GM18499 (cell line): ENCODE data around the gene SCAP.
A peak's percentile ranks its signal among the peaks of the same experiment; 100 is the strongest.

Experiments used
- ATAC-seq: cut with Tn5 transposase; IDR thresholded peaks from one replicate; pipeline ENCODE4 v1.9.1; 2021; ENCODE audit warnings: moderate number of reproducible peaks; ENCODE audit not compliant: insufficient read depth, unreplicated experiment

Gene SCAP

DNA sequence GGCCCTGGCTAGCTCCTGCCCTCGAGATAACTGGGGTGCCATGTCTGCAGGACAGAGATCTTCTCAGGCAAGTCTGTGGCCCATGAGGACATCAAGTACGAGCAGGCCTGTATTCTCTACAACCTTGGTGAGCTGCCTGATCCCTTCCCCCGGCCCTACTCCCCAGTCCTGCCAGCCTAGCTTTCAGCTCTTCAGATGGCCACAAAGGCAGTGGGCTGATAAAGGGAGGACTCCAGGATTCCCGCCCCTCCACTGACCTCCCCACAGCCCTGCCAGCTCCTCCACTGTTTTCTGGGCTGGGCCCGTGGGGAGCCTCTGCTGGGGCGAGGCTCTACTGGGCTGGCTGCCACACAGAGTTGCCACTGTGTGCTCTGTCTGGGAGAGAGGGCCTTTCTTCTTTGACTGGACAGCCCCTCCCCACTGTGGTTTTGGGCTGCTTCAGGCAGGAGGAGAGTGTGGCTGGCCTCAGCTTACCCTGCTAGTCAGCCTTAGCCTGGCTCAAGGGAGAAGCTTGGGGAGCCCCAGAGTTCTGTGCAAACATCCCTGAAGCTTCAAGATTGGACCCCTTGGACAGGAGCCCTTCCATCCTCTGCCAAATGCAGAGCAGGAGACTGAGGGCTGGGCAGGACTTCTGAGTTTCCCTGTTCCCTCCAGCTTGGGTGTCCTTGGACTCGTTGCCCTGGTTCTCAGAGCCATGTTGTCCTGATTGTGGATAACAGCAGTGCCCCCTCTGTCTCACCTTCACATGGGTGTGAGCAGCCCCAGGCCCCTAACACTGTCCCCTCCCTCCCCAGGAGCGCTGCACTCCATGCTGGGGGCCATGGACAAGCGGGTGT, 70.6 kb downstream of the SCAP start:
- ATAC-seq, result no peak

DNA sequence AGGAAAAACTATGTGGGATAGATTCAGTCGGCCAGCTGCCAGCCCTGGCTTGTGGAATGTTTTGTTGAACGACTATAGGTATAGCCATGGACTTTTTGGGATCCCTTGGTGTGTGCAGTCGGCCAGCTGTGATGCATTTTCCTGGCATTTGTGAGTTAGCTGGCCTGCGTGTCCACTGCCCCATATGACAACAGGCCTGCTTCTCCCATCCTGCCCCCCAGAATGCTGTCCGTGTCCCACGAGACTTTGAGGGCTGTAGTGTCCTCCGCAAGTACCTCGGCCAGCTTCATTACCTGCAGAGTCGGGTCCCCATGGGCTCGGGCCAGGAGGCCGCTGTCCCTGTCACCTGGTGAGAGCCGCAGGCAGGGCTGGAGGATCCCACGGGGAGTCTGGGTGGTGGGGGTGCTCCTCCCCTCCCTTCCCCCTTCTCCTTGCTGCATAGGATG, 71.3 kb downstream of the SCAP start:
- no peak for ATAC-seq

DNA sequence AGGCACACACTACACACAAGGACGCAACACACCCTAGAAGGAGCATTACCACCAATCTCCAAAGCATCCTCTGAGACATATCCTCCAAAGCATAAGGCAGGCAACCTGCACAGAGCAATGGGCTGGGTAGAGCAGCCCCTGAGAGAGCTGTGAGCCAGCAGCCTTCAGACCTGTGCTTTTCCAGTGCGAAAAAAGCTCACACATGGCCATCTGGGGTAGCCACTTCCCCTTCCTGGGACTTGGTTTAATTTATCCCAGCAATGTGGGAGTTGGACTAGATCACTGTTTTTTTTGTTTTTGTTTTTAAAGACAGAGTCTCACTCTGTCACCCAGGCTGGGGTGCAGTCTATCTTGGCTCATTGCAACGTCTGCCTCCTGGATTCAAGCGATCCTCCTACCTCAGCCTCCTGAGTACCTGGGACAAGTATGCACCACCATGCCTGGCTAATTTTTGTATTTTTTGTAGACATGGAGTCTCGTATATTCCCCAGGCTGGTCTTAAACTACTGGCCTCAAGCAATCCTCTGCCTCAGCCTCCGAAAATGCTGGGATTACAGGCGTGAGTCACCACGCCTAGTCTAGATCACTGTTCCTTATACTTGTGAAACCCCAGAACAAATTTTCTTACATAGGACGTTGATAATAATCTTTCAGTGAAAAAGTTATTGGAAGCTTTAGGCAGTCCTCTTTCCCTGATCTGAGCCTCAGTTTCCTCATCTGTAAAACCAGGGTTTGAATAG, 76.0 kb downstream of the SCAP start:
- no peak for ATAC-seq

DNA sequence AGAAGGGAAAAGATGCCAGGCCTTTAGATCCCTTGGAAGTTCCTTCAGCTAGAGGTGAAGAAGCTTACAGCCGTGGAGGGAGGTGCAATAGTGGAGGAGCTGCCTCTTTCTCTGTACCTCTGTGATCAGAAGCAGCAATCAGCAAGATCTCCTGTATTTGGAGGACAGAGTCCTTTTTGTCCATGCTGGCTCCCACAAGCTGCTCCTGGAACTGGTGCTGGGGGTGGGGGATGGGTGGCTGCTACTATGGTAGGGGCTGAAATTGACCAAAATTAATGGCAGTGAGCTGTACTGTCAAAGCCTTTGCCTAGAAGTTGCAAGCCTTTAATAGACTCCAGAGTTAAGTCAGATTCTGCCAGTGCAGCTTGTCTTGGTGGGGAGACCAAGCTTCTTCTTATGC, 76.7 kb downstream of the SCAP start:
- no peak for ATAC-seq

DNA sequence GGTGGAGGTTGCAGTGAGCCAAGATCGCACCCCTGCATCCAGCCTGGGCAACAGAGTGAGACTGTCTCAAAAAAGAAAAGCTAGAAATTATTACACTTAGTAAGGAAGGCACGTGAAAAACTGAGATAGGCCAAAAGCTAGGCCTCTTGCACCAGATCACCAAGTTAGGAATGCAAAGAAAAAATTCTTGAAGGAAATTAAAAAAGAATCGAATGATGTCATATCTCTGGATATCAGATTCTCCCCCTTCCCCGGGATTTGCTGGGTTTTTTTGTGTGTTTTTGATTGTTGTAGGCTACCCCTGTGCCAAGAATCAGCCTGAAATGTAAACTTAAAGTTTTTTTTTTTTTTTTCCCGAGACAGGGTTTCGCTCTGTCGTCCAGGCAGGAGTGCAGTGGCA, 77.5 kb downstream of the SCAP start:
- ATAC-seq, result no peak

DNA sequence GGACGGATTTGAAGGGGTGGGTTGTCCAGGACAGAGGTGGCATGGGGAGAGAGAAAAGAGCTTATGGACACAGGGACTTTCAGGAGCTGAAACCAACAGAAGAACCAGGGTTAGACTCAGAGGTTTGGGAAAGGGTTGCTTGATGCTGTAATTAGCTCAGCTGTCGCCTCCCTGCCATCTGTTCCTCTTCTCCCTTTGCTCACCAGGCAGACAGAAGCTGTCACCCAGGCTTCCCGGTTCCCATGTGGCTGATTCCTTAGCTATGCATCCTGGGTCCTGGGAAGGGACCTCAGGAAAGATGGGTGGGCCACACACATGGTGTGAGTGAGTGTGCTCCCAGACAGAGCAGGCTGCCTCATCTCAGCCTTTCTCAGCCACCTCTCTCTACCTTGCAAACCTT, 80.9 kb downstream of the SCAP start:
- ATAC-seq, result no peak

DNA sequence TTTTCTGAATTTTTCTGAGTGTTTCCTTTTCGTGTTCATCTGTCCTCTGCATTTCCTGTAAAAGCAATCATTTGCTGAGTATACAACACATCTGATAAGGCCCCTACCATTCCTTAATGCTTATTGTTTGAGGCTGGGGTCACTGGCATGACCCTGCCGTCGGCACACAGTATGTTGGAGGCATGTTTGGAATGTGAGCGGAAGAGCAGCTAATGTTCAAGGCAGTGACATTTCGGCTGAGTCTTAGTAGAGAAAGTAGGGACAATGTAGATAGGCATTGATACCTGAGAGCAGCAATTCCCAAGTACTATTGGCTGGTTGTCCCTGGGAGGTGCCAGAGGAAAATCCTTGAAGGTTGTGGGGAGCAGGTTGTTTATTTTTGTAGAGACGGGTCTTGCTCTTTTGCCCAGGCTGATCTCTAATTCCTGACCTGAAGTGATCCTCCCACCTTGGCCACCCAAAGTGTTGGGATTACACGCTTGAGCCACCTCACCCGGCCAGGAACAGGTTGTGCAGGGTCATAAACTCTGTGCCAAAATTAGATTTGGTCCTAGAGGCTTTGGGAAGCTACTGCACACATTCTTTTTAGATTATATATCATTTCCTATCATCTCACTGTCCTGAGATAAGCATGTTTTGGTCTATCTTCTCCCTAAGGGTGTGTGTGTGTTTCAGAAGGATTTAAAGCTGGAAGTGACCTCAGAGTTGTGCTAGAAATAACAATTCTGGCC, 81.4 kb downstream of the SCAP start:
- no peak for ATAC-seq

DNA sequence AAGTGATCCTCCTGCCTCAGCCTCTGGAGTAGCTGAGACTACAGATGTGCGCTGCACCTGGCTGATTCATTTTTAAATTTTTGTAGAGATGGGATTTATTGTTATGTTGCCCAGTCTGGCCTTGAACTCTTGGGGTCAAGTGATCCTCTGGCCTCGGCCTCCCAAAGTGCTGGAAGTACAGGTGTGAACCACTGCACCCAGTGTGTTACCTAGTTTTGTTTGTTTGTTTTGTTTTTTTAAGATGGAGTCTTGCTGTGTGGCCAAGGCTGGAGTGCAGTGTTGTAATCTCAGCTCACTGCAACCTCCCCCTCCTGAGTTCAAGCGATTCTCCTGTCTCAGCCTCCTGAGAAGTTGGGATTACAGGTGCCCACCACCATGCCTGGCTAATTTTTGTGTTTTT, 82.8 kb downstream of the SCAP start:
- ATAC-seq, result no peak

DNA sequence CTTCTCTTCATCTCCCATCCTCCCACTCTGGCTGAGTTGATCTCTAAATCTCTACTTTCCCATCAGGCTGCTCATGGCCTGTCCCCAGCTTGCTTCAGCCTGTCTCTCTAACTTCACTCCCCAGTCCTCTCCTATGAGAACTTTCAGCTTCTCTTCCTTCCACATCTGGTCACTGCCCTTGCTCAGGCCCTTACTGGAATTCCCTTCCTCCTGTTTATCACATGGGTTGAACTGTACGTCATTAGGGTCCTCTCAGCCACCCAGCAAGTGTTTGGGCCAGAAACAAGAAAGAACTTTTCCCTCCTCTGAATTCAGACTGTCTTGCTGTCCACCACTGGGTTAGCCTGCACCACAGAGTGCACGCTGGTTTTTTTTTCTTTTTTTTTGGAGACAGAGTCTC, 89.9 kb downstream of the SCAP start:
- no peak for ATAC-seq

DNA sequence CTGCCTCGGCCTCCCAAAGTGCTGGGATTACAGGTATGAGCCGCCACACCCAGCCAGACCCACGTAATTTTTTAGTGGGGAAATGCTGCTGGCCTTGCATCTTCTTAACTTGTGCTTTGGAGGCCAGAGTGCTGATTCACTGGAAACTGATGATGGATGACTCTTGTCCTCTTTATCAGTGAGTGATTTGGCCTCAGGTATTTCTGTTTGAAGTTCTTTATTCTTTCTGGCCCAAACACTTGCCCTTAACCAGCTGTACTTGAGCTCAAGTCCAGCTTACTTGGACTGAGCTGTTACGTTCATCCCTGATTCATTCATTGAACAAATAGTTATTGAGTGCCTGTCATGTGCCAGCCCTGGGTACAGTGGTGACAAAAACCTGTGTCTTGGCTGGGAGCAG, 90.7 kb downstream of the SCAP start:
- ATAC-seq, result no peak

DNA sequence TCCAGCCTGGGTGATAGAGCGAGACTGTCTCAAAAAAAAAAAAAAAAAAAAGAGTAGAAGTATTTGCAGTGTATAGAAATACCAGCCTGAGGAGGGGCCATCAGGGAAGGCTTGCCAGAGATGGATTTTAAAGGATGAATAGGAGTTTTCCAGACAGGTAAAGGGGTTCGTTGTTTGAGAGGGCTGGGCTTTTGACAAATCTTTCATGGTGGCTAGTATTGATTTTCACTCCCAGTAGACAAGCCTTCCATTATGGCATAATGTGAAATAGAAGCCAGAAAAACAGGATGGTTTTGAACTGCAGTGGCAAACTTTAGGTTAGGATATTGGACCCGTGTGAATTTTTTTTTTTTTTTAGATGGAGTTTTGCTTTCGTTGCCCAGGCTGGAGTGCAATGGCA, 91.3 kb downstream of the SCAP start:
- no peak for ATAC-seq

DNA sequence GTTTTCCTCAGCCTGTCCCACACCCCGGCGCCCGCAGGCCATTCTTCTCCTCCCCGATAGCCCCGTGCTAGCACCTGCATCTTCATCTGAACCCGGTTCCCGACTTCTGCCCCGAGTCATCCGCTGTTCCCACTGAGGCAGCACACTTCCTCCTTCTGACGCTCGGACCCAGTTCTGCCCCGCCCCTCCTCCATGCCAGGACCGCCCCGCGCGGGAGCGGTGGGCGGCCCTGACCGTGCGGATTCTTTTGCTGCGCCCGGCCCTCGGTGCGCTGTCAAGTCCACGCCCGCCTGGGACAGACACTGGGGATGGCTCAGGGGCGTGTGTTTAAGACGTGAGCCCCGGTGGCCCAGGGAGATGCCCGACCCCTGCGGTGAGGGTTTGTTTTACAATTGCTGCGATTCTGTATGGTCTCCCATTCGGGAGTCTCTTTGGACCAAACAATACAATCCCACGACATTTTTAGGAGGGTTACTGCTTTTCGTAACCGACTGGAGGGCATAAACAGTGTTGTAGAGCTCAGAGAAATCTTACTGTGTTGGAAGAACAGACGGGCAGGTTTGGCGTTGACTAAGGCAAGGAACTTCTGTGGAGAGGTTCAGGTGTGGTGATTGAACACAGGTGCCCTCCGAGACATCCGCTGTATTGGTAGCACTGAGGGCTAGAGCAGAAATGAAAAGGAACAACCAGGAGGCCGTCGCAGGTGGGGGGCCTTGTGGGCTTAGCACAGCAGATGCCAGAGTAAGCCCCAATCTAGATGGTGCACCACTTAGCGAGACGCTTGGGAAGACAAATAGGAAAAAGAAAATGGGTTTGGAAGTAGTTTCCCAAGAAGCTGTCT, 94.2 kb downstream of the SCAP start:
- peak; percentile 20 for ATAC-seq

DNA sequence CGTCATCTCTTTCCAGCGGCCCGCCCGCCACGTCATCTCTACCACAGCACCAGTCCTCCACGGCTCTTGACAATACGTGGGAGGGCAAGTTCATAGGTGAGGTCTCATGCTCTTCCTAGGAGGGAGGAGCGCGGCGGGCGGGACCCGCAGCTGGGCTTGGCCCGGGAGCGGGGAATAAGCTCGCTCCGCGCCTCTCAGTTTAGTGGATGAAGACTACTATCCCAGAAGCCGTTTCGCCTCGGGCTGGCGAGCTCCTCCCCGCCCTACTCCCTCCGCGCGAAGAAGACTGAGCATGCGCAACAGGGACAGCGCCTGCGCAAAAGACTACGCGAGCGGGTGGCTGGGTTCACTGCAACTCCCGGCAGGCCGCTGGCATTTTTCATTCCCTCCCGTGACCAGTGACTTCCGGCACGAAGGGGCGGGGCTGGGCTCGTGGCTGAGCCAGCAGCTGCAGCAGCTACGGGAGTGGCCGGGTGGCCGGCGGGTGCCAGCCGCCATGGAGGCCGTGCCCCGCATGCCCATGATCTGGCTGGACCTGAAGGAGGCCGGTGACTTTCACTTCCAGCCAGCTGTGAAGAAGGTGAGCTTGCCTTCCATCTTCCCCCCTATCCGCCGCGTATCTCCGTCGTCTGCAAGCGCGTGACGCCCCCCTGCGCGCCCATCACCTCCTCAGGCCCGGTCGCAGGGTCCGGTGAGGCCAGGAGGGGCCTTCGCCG, 95.0 kb downstream of the SCAP start, which contains the start of gene PTPN23:
Gene PTPN23, plus strand, starts transcription at position 421 of the 716 bp plus-strand sequence. Its CDS starts 76 bp downstream, at position 497.
- peak; percentile 52 for ATAC-seq

DNA sequence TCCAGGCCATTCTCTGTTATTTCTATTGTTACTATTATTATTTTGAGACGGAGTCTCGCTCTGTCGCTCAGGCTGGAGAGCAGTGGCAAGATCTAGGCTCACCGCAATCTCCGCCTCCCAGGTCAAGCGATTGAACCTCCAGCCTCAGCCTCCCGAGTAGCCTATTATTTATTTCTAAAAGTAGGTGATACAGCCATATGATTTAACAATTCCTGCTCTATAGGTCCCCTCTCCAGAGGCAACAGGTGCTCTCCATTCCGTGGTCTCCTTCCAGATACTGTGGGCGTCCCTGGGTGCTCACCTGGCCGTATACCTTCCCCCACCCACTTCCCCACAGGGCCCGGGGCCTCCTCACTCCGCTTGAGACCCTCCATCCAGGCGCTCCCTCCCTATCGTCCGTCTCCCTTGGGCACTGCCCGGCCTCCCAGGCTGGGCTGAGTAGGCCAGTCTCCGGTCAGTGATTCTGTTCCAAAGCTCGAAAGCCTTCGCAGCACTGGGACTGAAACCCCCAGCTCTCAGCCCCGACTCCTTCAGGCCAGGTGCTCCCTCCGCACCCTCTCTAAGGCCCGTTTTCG, 95.6 kb downstream of the SCAP start:
- no peak for ATAC-seq

DNA sequence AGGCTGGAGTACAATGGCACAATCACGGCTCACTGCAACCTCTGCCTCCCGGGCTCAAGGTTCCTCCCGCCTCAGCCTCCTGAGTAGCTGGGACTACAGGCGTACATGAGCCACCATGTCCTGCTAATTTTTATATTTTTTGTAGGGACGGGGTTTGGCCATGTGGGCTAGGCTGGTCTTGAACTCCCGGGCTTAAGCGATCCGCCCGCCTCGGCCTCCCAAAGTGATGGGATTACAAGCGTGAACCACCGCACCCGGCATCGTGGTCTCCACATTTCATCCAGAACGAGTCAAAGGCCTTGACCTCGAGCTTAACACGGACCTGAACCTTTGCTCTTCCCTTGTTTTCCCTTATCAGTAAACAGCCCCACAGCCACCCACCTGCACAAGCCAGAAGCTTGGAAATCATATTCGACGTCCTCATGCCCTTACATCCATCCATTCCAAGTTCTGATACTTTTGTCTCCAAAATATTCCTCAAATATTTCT, 96.3 kb downstream of the SCAP start:
- no peak for ATAC-seq

DNA sequence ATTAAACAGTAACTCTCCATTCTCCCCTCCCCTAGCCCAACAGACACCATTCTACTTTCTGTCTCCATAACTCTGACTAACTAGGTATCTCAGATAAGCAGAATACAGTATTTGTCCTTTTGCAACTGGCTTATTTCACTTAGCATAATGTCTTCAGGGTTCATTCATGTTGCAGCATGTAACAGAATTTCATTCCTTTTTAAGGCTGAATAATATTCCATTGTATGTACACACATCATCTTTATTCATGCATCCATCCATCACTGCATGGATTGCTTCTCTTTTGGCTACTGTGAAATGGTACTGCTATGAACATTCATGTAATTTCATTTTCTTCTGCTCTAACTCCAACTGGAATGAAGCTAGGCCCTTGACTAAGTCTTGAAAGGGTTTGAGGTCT, 96.9 kb downstream of the SCAP start:
- no peak for ATAC-seq

DNA sequence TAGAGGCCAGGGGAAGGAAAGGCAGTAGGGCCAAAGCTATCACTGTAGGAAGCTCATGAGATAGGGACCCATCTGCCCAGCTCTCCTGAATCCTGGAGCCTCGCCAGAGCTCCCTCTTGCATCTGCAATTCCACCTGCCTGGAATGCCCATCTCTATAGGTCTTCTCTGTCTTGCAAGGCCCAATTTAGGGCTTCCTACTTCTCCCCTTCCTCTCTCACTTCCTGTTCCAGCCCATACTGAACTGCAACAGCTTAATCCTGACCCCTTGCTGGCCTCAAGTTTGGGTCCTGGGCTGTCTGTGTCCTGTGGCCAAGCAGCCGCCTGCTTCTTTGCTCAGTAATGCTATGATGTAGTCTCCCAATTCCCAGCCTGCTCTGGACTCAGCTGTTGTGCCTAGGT, 98.6 kb downstream of the SCAP start:
- no peak for ATAC-seq

DNA sequence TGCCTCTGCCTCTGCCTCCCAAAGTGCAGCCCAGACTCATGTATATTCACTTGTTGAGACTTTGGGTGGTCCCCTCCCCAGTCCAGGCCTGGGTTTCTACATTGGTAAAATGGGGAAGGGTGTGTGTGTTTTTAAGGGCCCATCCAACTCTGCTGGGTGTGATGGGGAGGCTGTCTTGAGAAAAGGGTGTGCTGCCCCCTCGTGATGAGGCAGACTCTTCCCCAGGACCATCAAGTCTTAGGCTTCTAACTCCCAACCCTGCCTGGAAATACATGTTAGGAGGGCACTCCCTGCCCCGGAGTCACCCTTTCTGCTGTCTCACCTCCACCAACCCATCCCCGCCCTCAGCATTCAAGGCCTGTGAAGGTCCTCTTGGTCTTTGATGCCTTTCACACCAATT, 99.3 kb downstream of the SCAP start:
- ATAC-seq, result no peak

DNA sequence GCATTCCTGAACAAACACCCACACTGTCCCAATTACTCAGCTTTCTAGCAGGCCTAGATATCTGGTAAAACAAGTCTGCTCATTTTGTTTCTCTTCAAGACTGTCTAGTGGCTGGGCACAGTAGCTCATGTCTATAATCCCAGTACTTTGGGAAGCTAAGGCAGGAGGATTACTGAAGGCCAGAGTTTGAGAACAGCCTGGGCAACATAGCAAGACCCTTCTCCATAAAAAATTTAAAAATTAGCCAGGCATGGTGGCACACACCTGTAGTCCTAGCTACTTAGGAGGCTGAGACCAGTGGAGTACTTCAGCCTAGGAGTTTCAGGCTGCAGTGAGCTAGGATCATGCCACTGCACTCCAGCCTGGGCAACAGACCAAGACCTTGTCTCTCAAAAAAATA, 101.2 kb downstream of the SCAP start:
- ATAC-seq, result no peak
